ENCODE data around the gene PPP2R2D.

Gene PPP2R2D

GRCh38 chr10:131998845-131999681 lies 98.3 kb downstream of the PPP2R2D start:
- DNase-seq (ENCODE audit: low spot score) = no peak

- no peak for DNase-seq (ENCODE audit: low spot score)
Observed at GRCh38 chr10:132001238-132001972, 100.6 kb downstream of the PPP2R2D start.

- no peak for DNase-seq (ENCODE audit: low spot score)
Observed at GRCh38 chr10:132002004-132002403, 101.2 kb downstream of the PPP2R2D start.

GRCh38 chr10:132003282-132003924 lies 102.6 kb downstream of the PPP2R2D start:
- no peak for DNase-seq (ENCODE audit: low spot score)

DNA sequence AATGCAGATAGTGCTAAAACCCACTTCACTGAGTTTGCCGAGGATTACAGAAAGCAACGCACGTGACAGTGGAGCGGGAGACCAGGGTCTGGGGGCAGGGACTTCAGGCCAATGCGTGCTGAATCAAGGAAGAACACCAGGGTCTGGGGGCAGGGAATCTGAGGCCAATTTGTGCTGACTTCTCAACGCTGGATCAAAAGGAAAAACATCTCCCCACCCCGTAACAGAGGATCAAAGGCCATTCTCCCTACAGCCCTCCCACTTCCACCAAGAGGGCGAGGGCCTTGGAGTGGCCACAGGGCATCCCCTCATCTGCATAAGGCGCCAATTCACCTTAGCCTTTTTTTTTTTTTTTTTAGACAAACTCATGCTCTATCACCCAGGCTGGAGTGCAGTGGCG lies 103.2 kb downstream of the PPP2R2D start:
- no peak for DNase-seq (ENCODE audit: low spot score)

DNA sequence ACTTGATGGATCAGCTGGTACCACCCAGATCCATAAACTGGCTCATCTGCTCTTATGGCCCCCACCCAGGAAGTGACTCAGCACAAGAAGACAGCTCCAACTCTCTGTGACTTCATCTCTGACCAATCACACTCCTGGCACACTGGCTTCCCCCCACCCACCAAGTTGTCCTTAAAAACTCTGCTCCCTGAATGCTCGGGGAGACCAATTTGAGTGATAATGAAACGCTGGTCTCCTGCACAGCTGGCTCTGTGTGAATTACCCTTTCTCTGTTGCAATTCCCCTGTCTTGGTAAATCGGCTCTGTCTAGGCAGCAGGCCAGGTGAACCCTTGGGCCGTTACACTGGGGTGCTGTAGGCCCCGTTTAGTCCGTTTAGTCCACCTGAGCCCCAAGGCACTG lies 104.3 kb downstream of the PPP2R2D start:
- no peak for DNase-seq (ENCODE audit: low spot score)

DNA sequence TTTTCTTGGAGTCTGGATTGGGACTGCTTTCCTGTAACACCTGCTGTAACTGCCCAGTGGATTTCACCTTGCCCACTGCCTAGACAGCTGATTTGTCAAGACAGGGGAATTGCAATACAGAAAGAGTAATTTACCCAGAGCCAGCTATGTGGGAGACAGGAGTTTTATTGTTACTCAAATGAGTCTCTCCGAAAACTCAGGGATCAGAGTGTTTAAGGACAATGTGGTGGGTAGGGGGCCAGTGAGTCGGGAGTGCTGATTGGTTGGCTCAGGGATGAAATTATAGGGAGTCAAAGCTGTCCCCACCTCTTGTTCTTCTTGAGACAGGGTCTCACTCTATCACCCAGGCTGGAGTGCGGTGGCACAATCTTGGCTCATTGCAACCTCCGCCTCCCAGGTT lies 106.2 kb downstream of the PPP2R2D start:
- DNase-seq (ENCODE audit: low spot score) = no peak

DNA sequence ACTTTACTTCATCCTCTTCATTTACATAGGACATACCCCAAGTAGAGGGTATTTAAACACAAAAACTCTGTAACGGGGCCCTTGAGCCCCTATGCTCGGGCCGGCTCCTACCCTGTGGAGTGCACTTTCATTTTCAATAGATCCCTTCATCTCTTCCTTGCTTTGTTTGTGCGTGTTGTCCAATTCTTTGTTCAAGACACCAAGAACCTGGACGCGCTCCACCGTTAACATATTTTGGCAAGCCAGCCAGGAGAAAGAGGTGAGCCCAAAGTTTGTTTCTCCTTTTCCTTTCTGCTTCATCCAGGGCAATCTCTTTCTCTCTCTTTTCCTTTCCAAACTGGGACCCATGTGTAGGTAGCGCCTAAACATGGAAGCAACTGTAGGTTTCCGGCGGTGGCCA lies 106.9 kb downstream of the PPP2R2D start:
- no peak for DNase-seq (ENCODE audit: low spot score)

Measured in CD4-positive, alpha-beta T cell treated with Interleukin-6 at 100 ng/mL for 8 hours (primary cell).